OCI-M1 (cell line): ENCODE measurements around the gene YJU2.
"Not testable (repeated sequence)": the region's sequence is repeated elsewhere in the genome, so short reads cannot be mapped to it uniquely, and the experiment has no call there.

ENCODE experiments used
- DNase-seq: peaks from one replicate; lab custom pipeline; 2025; lab: John Stamatoyannopoulos, UW

Gene YJU2

DNA sequence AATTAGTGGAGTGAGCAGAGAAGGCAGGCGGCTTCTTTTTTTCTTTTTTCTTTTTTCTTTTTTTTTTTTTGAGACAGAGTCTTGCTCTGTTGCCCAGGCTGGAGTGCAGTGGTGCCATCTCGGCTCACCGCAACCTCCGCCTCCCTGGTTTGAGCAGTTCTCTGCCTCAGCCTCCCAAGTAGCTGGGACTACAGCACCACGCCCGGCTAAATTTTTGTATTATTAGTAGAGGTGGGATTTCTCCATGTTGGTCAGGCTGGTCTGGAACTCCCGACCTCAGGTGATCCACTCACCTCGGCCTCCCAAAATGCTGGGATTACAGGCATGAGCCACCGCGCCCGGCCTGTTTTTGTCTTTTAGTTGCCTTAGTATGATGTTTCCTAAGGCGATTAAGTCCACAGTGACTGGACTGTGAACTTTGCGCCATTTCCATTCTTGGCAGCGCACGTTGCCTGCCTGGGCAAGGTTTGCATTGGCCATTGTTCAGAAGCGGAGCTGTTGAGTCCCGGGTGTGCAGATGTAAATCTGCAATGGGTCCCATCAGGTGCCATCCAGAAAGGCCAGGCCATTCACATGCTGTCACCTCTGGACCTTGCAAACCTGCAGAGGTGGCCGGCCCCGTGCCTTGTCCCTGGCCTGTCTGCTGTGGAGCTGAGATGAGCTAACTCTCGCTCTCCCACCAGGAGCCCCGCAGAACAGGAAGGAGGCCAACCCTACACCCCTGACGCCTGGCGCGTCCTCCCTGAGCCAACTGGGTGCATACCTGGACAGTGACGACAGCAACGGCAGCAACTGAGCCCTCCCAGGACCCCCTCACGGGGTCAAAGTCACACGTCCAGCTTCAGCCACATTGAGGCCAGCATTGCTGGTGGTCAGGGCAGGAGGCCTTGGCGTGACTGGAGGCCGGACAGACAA is 21.3 kb downstream of the YJU2 start:
- DNase-seq: no peak

- DNase-seq: no peak
These were observed 22.0 kb downstream of the YJU2 start for GRCh38 chr19:4268816-4269430.

- DNase-seq: no peak
These were observed 26.0 kb downstream of the YJU2 start for GRCh38 chr19:4272894-4273293.

GRCh38 chr19:4274321-4274686 is 27.4 kb downstream of the YJU2 start:
- not testable (repeated sequence) for DNase-seq

DNA sequence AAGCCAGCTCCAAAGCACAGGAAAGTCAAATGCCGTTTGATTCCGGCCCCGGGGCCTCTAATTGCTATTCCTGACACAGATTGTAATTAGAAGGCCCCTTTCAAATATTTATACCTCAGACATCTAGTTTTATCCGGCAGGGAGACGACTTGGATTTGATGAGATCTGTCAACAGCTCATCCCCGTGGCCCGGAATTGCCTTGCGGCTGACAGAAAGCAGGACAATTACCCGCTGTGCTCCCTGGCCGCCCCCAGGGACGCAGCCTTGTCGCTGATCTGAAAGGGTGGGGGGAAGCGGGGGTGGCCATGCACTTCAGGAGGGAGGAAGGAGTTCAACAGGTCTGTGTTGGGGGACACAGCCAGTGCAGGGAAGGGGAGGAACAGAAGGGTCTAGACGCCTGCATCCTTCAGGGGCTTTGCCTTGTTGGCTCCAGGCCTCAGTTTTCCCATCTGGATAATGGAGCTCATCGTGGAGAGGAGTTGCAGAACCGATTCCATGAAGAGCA is 30.4 kb downstream of the YJU2 start:
- DNase-seq: no peak

GRCh38 chr19:4278010-4278409 is 31.1 kb downstream of the YJU2 start:
- peak; percentile 30 for DNase-seq

GRCh38 chr19:4278419-4279266 is 31.8 kb downstream of the YJU2 start, which contains the start of gene SHD:
Gene SHD, plus strand, starts transcription at chr19:4279266. Its CDS starts 798 bp downstream, at chr19:4280064.
- DNase-seq: peak; percentile 59

- no peak for DNase-seq
These were observed 32.3 kb downstream of the YJU2 start for GRCh38 chr19:4279267-4279529.

- DNase-seq: no peak
These were observed 32.9 kb downstream of the YJU2 start for GRCh38 chr19:4279530-4280422.

DNA sequence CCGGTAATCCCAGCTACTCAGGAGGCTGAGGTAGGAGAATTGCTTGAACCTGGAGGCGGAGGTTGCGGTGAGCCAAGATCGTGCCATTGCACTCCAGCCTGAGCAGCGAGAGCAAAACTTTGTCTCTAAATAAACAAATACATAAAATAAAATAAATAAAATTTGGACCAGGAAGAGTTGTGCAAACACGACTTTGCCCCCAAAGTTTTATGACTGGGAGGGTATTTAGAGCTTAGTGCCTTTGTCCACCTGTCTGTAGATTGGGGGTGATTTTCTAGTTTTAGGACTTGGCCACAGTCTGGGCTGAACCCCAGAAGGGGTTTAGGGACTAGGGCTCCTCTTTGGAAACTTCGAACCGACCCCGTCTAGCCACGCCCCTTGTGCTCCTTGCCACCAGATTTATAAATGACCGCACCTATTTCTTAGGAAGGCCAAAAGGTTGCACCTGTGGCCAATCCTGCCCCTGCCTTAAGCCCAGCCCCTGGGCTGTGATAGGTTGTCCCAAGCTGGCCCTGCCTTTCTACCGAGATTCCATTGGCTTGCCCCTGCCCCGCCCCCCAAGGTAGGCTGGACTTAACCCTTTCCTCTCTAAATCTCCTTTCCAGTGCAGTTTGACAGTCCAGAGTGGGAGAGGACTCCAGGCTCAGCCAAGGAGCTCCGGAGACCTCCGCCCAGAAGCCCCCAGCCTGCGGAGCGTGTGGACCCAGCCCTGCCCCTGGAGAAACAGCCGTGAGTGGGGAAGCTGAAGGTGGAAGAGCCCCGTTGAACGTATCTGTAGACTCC is 37.5 kb downstream of the YJU2 start:
- DNase-seq: peak; percentile 58

GRCh38 chr19:4284974-4285373 is 38.1 kb downstream of the YJU2 start:
- no peak for DNase-seq

- not testable (repeated sequence) for DNase-seq
These were observed 39.3 kb downstream of the YJU2 start for GRCh38 chr19:4286141-4286540.

DNA sequence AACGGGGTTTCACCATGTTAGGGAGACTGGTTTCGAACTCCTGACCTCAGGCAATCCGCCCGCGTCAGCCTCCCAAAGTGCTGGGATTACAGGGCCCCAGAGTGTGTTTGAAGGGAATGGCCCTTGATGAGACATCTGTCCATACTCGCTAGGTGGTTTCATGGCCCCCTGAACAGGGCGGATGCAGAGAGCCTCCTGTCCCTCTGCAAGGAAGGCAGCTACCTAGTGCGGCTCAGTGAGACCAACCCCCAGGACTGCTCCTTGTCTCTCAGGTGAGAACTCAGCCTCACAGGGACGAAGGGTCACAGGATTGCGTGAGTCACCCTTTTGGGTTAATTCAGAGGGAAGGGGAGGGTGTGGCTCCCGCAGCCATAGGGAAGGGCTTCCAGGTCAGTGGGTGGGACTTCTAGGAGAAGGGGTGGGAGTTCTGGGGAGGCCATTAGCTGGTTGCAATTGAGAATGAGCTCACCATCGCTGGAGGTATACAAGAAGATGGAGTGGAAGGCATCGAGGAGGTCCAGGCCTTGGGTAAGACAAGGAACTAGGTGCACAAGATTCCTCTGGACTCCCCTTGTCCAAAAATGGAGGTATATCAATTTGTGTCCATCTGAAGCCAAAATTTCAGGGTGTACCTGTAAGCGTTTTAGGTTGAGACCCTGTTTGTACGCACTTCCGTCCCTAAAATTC is 41.4 kb downstream of the YJU2 start:
- no peak for DNase-seq

DNA sequence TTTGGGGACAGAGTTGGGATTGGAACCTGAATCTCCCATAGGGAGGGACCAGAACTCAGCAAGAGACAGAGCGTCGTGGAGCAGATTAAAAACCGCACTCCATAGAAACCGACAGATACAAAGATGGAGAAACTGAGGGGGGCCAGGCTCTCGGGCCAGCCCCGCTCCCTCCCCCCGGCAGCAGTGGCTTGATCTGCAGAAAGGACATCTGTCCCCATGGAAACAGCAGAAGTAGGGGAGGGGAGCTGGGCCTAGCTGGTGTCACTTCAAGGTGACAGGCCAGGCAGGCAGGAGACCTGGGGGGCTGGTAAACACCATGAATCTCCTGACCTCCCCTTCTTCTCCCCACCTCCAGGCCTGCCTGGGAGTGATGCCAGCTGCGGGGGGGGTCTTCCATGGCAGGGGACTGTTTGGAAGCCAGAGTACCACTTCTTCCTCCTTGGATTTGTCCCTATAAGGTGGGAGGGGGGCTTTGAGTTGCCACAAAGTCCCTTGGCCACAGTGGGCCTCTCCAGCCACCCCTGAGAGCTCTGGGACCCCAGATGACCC is 44.4 kb downstream of the YJU2 start:
- DNase-seq: no peak

DNA sequence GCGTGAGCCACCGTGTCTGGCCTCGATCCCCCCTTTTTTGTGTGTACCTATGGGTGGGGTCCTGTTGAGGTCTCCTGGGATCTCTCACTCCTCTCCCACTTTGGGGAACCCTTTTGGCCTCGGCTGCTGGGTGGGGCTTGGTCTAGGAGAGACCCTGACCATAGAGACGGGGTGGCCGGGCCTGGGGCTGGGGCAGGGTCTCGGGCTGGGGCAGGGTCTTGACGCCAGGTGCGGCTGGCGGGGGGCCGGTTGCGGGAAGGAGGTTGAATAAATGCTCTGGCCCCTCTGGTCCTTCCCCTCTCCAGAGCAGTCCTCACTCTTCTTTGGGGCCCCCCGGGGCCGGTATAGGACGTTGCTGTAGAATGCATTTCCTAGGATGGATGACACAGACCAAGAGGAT is 45.6 kb downstream of the YJU2 start:
- no peak for DNase-seq

GRCh38 chr19:4294389-4294788 is 47.5 kb downstream of the YJU2 start:
- DNase-seq: no peak

DNA sequence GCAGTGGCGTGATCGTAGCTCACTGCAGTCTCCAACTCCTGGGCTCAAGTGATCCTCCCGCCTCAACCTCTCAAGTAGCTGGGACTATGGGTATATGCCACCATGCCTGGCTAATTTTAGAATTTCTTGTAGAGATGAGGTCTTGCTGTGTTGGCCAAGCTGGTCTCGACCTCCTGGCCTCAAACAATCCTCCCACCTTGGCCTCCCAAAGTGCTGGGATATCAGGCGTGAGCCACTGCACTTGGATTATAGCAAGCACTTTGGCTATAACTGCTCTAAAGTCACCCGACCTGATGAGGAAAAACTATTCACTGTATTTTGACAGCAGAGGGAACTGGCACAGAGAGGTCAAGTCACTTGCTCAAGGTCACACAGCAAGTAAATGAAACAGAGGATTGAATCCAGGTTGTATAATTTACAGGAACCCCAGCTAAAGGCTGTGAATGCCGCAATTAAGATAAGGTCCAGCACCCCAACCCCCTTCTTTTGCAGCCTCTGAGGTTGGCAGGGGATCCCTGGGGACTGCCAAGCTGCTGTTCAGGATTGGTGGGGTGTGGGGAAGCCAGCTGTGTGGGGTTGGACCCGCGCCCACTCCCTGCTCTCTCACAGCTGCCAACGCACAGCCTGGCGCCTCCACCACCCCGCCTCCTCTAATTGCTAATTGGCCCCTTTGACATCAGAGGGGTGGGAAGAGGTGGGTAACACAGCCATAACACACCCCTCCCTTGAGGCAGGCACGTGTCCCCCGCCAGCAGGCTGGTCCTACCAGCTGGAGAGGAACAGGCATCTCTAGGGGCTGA is 49.3 kb downstream of the YJU2 start:
- DNase-seq: no peak

DNA sequence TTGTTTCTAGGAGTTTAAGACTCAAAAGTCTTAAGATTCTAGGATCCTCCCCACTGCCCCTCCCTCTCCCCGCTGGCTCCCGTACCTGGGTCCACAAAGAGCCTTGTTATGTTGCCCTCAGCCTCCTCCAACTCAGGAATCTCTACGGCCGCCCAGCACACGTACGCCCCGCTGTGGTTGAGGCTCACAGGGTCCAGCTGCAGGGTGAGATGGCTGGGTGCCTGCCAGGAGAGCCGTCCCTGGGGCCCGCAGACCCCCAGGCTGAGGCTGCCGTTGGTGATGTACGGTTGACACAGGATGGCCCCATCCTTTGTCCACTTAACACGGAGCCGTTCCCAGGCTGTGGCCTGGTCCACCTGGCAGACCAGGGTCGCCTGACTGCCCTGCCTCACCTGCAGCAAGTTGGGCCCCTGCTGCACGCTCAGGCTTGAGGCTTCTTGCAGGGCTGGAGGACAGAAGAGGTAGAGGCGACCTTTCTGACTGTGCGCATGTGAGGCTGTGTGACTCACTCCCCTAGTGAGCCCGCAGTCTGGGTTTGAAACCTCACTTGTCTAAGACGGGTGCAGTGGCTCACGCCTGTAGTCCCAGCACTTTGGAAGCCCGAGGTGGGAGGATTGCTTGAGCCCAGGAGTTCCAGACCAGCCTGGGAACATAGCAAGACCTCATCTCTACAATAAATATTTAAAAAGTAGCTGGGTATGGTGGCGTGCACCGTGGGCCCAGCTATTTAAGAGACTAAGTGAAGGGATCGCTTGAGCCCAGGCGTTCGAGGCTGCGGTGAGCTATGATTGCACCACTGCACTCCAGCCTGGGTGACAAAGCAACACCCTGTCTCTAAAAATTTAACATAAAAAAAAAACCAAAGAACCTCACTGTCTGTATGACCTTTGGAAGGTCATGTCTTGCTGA is 51.3 kb downstream of the YJU2 start:
- no peak for DNase-seq
